SK-N-SH (cell line): ENCODE results near the gene PLXDC1.

Source experiments
- EP300 ChIP-seq, 2 experiments: IDR thresholded peaks; 2 replicates each; pipeline versions ENCODE4 v1.4.0 to v1.6.1; 2012; ENCODE audit warnings: borderline replicate concordance in 1 of 2, low read depth in 1 of 2, low read length in 1 of 2
- RXRA ChIP-seq: IDR thresholded peaks from 2 replicates; pipeline ENCODE4 v1.4.0; 2012; ENCODE audit warnings: low read depth, mild to moderate bottlenecking, borderline replicate concordance
- TEAD4 ChIP-seq: IDR thresholded peaks from 2 replicates; pipeline ENCODE4 v1.4.0; 2012; ENCODE audit warnings: mild to moderate bottlenecking, borderline replicate concordance; ENCODE audit not compliant: insufficient read depth
- TF ChIP-seq, protein P1 (sequence below): fragments of 200-600 bp; sonication (generic); IDR thresholded peaks from 2 replicates; pipeline ENCODE4 v1.6.1; 2017; ENCODE audit warnings: antibody characterized with exemption, mild to moderate bottlenecking, moderate library complexity
- TF ChIP-seq, protein P2 (sequence below): IDR thresholded peaks from 2 replicates; pipeline ENCODE4 v1.4.0; 2012; ENCODE audit warnings: low read depth

DNA sequence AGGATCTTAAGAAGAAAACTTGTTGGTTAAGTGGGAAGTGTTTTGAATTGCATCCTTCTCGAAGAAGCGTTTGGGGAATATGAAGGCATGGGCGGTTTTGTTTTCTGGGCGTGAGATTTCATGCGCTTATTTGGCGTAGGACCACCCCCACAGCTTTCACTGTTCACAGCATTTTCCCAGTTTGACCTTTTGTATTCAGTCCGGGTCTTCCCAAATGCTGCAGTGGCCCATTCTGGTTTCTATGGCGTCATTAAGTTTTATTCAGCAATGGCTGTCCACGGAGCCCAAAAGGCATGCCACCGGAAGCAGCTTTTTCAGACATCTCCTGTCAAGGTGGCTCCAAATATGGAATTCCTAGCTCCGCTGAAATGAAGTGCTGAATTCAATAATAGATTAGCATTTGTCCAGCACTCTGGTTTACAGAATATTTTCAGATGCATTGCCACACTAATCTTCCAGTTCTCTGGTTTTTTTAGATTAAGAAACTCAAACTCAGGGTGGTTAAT is 93.7 kb downstream of the PLXDC1 start:
- TF ChIP-seq, protein P1, sequence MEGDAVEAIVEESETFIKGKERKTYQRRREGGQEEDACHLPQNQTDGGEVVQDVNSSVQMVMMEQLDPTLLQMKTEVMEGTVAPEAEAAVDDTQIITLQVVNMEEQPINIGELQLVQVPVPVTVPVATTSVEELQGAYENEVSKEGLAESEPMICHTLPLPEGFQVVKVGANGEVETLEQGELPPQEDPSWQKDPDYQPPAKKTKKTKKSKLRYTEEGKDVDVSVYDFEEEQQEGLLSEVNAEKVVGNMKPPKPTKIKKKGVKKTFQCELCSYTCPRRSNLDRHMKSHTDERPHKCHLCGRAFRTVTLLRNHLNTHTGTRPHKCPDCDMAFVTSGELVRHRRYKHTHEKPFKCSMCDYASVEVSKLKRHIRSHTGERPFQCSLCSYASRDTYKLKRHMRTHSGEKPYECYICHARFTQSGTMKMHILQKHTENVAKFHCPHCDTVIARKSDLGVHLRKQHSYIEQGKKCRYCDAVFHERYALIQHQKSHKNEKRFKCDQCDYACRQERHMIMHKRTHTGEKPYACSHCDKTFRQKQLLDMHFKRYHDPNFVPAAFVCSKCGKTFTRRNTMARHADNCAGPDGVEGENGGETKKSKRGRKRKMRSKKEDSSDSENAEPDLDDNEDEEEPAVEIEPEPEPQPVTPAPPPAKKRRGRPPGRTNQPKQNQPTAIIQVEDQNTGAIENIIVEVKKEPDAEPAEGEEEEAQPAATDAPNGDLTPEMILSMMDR = no peak
- TF ChIP-seq RXRA (no peak), TEAD4 (no peak), EP300 (IDR thresholded peaks at IDR 0.05; ENCODE audit: borderline replicate concordance in 1 of 2, low read depth in 1 of 2, low read length in 1 of 2) (no peak)
- TF ChIP-seq, protein P2, sequence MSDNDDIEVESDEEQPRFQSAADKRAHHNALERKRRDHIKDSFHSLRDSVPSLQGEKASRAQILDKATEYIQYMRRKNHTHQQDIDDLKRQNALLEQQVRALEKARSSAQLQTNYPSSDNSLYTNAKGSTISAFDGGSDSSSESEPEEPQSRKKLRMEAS = peak; percentile 35; the same call in 1 of the 2 replicates
